ENCODE data around the gene DTNA.

Gene DTNA

DNA sequence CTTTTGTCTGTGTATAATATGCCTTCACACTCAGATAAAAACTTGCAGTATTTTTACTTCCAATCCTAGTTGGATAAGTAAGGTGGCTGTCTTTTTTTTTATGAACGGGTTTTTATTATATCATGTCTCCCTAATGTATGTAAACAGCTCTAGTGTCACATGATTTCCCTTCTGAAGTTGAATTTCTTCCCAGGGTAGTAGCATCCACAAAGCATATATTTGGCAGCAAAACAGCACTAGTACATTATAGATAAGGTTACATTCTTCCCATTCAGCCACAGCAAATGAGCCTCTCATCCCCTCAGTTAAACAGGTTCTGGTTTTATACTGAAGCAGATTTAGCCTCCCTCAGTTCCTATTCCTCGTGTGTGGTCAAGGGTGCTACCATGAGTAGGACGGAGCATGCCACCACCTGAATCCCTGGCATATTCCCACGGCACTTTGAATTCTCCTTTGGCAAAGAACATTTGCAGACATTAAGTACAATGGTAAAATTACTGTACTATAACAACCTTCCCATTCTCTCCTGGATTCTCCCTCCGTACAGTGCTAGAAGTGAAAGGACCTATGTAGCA lies 15.4 kb upstream of the DTNA start:
- TF ChIP-seq CTCF (IDR thresholded peaks at IDR 0.05; ENCODE audit: low read depth, low read length, missing control alignments): no peak
- in situ Hi-C loops (cut with HindIII; ENCODE audit: low sequenced_read_pairs): no loop called here
- no peak for DNase-seq (ENCODE audit: low read depth)
- no peak overlapping the region for H3K4me3 ChIP-seq (ENCODE audit: low read depth, low read length)

GRCh38 chr18:34695310-34695709 lies 14.8 kb upstream of the DTNA start:
- no peak for DNase-seq (ENCODE audit: low read depth)
- no peak for TF ChIP-seq CTCF (IDR thresholded peaks at IDR 0.05; ENCODE audit: low read depth, low read length, missing control alignments)
- in situ Hi-C loops (cut with HindIII; ENCODE audit: low sequenced_read_pairs): no loop called here
- H3K4me3 ChIP-seq (ENCODE audit: low read depth, low read length): no peak overlapping the region

GRCh38 chr18:34696671-34697070 lies 13.4 kb upstream of the DTNA start:
- TF ChIP-seq CTCF (IDR thresholded peaks at IDR 0.05; ENCODE audit: low read depth, low read length, missing control alignments): no peak
- H3K4me3 ChIP-seq (ENCODE audit: low read depth, low read length): no peak overlapping the region
- DNase-seq (ENCODE audit: low read depth): no peak
- in situ Hi-C loops (cut with HindIII; ENCODE audit: low sequenced_read_pairs): no loop called here

DNA sequence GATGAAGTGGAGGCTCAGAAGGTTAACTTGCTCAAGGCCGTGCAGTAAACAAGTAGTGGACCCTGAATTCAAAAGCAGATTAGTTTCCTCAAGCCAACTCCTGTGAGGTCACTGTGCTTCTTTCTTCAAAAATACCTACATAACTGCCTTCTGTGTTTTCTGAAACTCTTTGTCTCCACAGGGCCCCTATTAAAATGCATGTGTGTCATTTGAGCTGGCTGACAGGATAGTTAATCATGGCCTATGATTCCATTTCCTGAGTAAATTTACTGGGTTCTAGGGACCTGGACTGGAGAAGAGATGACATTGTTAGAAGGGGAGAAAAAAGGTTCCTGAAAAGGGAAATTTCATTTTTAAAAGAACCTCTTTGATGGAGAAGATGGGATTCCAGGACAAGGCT lies 12.9 kb upstream of the DTNA start:
- in situ Hi-C loops (cut with HindIII; ENCODE audit: low sequenced_read_pairs): no loop called here
- no peak for TF ChIP-seq CTCF (IDR thresholded peaks at IDR 0.05; ENCODE audit: low read depth, low read length, missing control alignments)
- DNase-seq (ENCODE audit: low read depth): no peak
- H3K4me3 ChIP-seq (ENCODE audit: low read depth, low read length): no peak overlapping the region

DNA sequence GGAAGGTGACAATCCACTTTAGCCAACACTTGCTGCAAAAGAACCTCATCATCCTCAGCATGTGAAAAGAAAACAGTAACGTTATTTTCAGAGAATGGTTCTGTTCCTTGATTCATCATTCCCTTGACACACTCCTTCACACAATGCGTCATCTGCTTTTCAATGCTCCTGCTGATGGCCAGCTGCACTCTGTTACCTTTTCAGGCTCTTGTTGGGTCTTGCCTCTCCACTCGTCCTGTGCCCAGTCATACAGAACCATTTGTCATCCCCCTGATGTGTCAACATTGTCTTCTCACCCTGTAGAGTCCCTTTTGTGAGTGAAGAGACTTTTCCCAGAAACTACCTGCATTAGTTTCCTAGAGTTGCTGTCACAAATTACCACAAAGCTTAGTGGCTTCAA lies 12.2 kb upstream of the DTNA start:
- H3K4me3 ChIP-seq (ENCODE audit: low read depth, low read length): no peak overlapping the region
- no peak for TF ChIP-seq CTCF (IDR thresholded peaks at IDR 0.05; ENCODE audit: low read depth, low read length, missing control alignments)
- in situ Hi-C loops (cut with HindIII; ENCODE audit: low sequenced_read_pairs): no loop called here
- no peak for DNase-seq (ENCODE audit: low read depth)

GRCh38 chr18:34701911-34702310 lies 8.2 kb upstream of the DTNA start:
- no peak overlapping the region for H3K4me3 ChIP-seq (ENCODE audit: low read depth, low read length)
- no peak for DNase-seq (ENCODE audit: low read depth)
- in situ Hi-C loops (cut with HindIII; ENCODE audit: low sequenced_read_pairs): no loop called here
- TF ChIP-seq CTCF (IDR thresholded peaks at IDR 0.05; ENCODE audit: low read depth, low read length, missing control alignments): no peak

DNA sequence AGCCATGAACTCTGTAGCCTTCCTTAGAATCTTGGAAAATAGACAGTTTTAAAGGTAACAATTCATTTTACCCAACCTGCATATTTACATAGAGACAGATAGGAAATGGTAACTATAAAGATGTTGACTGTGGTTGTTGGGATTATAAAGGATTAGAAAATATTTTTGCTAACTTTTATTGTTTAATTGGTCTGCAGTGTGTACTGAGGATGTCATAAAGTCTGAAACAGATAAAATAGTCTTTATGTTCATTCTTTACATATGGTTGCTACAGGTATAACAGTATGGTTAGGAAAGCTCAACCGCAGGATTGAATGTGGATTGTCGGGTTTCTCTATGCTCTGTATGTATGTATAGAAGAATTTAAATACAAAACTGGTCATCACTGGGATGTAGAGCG lies 7.3 kb upstream of the DTNA start:
- DNase-seq (ENCODE audit: low read depth): no peak
- H3K4me3 ChIP-seq (ENCODE audit: low read depth, low read length): no peak overlapping the region
- no peak for TF ChIP-seq CTCF (IDR thresholded peaks at IDR 0.05; ENCODE audit: low read depth, low read length, missing control alignments)
- in situ Hi-C loops (cut with HindIII; ENCODE audit: low sequenced_read_pairs): no loop called here
